GM12801 (cell line): ENCODE measurements around the gene ENTPD1.

Experiments used
- TF ChIP-seq, protein P1 (sequence below): IDR thresholded peaks from one replicate; pipeline ENCODE4 v1.5.1; 2011; ENCODE audit warnings: control low read depth; ENCODE audit not compliant: insufficient read length; ENCODE audit errors: extremely low read depth

The ENTPD1 gene

DNA sequence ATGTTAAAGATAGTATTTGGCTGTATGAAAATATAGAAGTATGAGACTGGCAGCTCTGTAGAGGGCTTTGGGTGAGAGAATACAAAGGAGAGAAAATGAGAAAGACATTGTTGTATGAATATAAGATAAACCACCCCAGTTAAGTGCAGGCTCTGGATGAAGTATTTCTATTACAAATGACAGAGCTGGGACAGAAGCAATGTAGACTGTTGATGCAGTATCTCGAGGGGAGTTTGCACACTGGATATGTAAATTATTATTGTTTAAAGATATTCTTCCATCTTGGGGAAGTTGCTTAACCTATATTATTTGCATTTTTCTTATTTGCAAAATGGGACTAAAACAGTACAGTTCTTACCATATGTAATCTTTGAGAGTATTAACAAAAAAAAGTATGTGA, 31.5 kb downstream of the ENTPD1 start:
- TF ChIP-seq, protein P1, sequence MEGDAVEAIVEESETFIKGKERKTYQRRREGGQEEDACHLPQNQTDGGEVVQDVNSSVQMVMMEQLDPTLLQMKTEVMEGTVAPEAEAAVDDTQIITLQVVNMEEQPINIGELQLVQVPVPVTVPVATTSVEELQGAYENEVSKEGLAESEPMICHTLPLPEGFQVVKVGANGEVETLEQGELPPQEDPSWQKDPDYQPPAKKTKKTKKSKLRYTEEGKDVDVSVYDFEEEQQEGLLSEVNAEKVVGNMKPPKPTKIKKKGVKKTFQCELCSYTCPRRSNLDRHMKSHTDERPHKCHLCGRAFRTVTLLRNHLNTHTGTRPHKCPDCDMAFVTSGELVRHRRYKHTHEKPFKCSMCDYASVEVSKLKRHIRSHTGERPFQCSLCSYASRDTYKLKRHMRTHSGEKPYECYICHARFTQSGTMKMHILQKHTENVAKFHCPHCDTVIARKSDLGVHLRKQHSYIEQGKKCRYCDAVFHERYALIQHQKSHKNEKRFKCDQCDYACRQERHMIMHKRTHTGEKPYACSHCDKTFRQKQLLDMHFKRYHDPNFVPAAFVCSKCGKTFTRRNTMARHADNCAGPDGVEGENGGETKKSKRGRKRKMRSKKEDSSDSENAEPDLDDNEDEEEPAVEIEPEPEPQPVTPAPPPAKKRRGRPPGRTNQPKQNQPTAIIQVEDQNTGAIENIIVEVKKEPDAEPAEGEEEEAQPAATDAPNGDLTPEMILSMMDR, result no peak

DNA sequence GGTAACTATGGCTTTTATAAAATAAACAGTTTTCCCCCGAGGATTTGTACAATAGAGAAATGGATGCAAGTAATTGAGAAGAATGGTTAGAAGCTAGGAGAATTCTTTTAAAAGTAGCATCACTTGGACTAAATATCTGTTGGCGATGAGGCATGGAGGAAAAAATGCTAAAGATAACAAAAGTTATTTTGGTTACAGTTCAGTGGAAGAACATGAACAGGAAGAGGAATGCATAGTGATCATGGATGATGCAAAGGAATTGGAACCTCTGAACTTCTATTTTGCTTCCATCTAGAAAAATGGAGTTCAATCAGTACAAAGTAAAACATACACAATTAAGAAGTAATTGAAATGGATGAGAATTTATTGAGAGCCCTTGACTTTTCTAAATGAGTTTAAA, 32.9 kb downstream of the ENTPD1 start:
- TF ChIP-seq, protein P1, result no peak

DNA sequence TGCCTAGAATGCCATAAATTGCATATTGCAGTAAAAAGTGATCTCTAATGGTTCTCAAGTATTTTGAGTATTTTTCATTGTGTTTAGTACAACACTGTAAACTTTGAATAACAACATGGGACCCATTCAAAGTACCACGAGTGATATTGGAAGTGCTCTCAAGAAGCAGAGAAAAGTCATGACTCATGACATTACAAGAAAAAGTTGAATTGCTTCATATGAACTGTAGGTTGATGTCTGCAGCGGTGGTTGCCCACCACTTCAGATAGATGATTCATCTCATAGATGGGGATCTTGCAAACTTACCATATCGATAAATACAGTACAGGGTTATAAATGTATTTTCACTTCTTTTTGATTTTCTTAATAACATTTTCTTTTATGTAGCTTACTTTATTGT, 33.9 kb downstream of the ENTPD1 start:
- TF ChIP-seq, protein P1, result no peak

DNA sequence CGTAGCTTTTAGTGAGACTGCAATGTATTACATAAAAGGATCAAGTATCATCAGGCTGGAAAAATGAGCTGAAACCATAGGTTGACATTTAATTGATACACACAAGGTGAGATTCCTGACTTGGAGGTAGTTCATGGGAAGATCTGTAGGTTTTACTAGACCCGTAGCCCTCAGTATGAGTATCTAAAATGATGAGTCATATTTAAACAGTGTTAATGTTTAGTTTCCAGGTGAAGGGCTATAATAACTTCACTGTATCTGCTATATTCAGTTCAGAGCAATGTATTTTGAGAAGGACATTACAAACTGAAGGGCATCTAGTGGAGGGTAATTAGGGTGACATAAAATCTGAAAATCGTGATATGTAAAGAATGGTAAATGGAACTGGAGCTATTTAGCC, 35.0 kb downstream of the ENTPD1 start:
- TF ChIP-seq, protein P1, result no peak

DNA sequence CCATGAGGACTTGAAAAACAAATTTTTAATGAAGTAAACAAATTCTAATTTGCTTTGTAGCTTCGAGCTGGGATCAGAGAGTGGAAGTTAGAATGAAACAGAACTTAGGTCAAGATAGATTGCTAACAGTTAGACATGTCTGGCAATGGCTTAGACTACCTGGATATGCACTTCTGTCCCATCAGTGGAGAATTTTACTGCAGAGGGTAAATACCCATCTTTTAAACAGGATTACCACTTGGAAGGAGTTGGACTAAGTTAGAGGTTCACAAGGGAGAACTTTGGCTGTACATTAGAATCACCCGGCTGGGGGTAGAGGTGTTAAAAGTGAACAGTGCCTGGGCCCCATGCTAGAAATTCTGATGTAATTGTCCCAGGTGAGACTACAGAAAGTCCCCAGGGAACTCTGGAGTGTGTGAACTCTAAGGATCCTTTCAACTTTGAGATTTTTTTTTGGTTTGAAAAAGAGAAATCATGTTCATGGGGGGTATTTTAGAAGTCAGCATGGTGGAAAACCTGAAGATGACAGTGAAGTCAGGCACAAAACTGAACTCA, 35.5 kb downstream of the ENTPD1 start:
- TF ChIP-seq, protein P1, result no peak

- TF ChIP-seq, protein P1, result no peak
Measured at GRCh38 chr10:95792211-95792780, 36.3 kb downstream of the ENTPD1 start.

GRCh38 chr10:95792874-95793285, 36.9 kb downstream of the ENTPD1 start:
- TF ChIP-seq, protein P1, result no peak
